ENCODE data around the gene FPR3. TPM values are rescaled to one million over a fixed set of nuclear protein-coding genes. Genes with fewer than 3 reads are reported as not detected.

FPR3 gene
- total RNA-seq, 2 experiments from 2014 or later, result not detected

DNA sequence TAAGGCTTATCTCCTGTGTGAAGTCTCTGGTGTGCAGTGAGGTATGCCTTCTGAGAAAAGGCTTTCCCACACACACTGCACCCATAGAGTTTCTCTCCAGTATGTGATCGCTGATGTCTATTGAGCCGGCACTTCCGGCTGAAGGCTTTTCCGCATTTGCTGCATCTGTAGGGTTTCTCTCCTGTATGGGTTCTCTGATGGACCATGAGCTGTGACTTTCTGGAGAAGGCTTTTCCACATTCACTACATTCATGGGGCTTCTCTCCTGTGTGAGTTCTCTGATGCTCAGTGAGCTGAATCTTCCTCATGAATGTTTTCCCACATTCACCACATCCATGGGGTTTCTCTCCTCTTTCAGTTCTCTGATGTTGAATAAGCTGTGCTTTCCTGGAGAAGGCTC, 78.1 kb downstream of the FPR3 start:
- H3K4me3 ChIP-seq (ENCODE audit: low read depth, low read length, poor library complexity, severe bottlenecking), result no peak overlapping the region
- no peak overlapping the region for H2AFZ ChIP-seq (ENCODE audit: low read length)
- H3K27ac ChIP-seq (ENCODE audit: low read depth, low read length, poor library complexity, severe bottlenecking), result no peak overlapping the region
- intact Hi-C loops (cut with micrococcal nuclease; ENCODE audit: unreplicated experiment), result no loop called here
- no peaks in the 10 kb centered on the region for H4K20me1 ChIP-seq (ENCODE audit: insufficient read depth, low read length)
- H3K36me3 ChIP-seq (ENCODE audit: insufficient read depth, low read length), result peaks cover 43% of the 10 kb centered on the region
- no peaks in the 10 kb centered on the region for H3K4me1 ChIP-seq (ENCODE audit: insufficient read depth, low read length, poor library complexity, severe bottlenecking)
- DNase-seq (ENCODE audit: low spot score), result no peak
- H3K4me2 ChIP-seq (ENCODE audit: low read length), result no peak overlapping the region
- POLR2A ChIA-PET, result no interaction called here
- no peaks in the 10 kb centered on the region for H3K79me2 ChIP-seq (ENCODE audit: insufficient read depth, low read depth, low read length)
- no peaks in the 10 kb centered on the region for H3K9me2 ChIP-seq (ENCODE audit: insufficient read depth, low read length)
- no TSS peak for BruUV-seq (replicated peaks)
- H3K9me3 ChIP-seq (ENCODE audit: low read length), result peaks cover 8% of the 10 kb centered on the region
- no peak for TF ChIP-seq EZH2phosphoT487 (IDR thresholded peaks at IDR 0.05; ENCODE audit: borderline replicate concordance, low read depth, low read length)
- TF ChIP-seq, protein P1, sequence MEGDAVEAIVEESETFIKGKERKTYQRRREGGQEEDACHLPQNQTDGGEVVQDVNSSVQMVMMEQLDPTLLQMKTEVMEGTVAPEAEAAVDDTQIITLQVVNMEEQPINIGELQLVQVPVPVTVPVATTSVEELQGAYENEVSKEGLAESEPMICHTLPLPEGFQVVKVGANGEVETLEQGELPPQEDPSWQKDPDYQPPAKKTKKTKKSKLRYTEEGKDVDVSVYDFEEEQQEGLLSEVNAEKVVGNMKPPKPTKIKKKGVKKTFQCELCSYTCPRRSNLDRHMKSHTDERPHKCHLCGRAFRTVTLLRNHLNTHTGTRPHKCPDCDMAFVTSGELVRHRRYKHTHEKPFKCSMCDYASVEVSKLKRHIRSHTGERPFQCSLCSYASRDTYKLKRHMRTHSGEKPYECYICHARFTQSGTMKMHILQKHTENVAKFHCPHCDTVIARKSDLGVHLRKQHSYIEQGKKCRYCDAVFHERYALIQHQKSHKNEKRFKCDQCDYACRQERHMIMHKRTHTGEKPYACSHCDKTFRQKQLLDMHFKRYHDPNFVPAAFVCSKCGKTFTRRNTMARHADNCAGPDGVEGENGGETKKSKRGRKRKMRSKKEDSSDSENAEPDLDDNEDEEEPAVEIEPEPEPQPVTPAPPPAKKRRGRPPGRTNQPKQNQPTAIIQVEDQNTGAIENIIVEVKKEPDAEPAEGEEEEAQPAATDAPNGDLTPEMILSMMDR (conservative IDR thresholded peaks at IDR 0.05; ENCODE audit: low read length), result no peak
- CTCF ChIA-PET (ENCODE audit: unreplicated experiment), result no interaction called here

Other genes starting within 250 kb of the FPR3 start
- gene ZNF175, start 223.9 kb upstream of the FPR3 start, total RNA-seq (2014; rRNA removed; shearing (Covaris generic)), result 3.5 and 4.7 TPM in 2 replicates
- 10.4 and 13.4 TPM in 2 replicates for gene ZNF175, start 223.9 kb upstream of the FPR3 start, total RNA-seq (2022)
- gene SIGLEC5, start 164.8 kb upstream of the FPR3 start, total RNA-seq (2014; rRNA removed; shearing (Covaris generic)), result not detected in 2 replicates
- gene SIGLEC5, start 164.8 kb upstream of the FPR3 start, total RNA-seq (2022), result not detected in 2 replicates
- gene SIGLEC14, start 148.3 kb upstream of the FPR3 start, total RNA-seq (2014; rRNA removed; shearing (Covaris generic)), result not detected in 2 replicates
- gene SIGLEC14, start 148.3 kb upstream of the FPR3 start, total RNA-seq (2022), result not detected in 2 replicates
- gene SPACA6, start 101.8 kb upstream of the FPR3 start, total RNA-seq (2014; rRNA removed; shearing (Covaris generic)), result 5.9 and 12.5 TPM in 2 replicates
- 2.5 and 5.1 TPM in 2 replicates for gene SPACA6, start 101.8 kb upstream of the FPR3 start, total RNA-seq (2022)
- not detected in 2 replicates for gene HAS1, start 71.2 kb upstream of the FPR3 start, total RNA-seq (2014; rRNA removed; shearing (Covaris generic))
- not detected in 2 replicates for gene HAS1, start 71.2 kb upstream of the FPR3 start, total RNA-seq (2022)
- gene FPR1, start 43.3 kb upstream of the FPR3 start, total RNA-seq (2014; rRNA removed; shearing (Covaris generic)), result not detected in 2 replicates
- gene FPR1, start 43.3 kb upstream of the FPR3 start, total RNA-seq (2022), result not detected in 2 replicates
- not detected in 2 replicates for gene FPR2, start 34.0 kb upstream of the FPR3 start, total RNA-seq (2014; rRNA removed; shearing (Covaris generic))
- not detected in 2 replicates for gene FPR2, start 34.0 kb upstream of the FPR3 start, total RNA-seq (2022)
- 9.6 and 10.0 TPM in 2 replicates for gene ZNF577, start 92.8 kb downstream of the FPR3 start, total RNA-seq (2014; rRNA removed; shearing (Covaris generic))
- 2.0 and 3.3 TPM in 2 replicates for gene ZNF577, start 92.8 kb downstream of the FPR3 start, total RNA-seq (2022)
- 5.9 and 8.3 TPM in 2 replicates for gene ZNF649, start 109.9 kb downstream of the FPR3 start, total RNA-seq (2014; rRNA removed; shearing (Covaris generic))
- gene ZNF649, start 109.9 kb downstream of the FPR3 start, total RNA-seq (2022), result 2.4 and 3.6 TPM in 2 replicates
- 4.6 and 10.0 TPM in 2 replicates for gene ZNF613, start 132.3 kb downstream of the FPR3 start, total RNA-seq (2014; rRNA removed; shearing (Covaris generic))
- 3.9 and 4.5 TPM in 2 replicates for gene ZNF613, start 132.3 kb downstream of the FPR3 start, total RNA-seq (2022)
- 3.1 and 5.2 TPM in 2 replicates for gene ZNF350, start 191.7 kb downstream of the FPR3 start, total RNA-seq (2014; rRNA removed; shearing (Covaris generic))
- 4.9 and 6.2 TPM in 2 replicates for gene ZNF350, start 191.7 kb downstream of the FPR3 start, total RNA-seq (2022)
- gene ZNF615, start 213.1 kb downstream of the FPR3 start, total RNA-seq (2014; rRNA removed; shearing (Covaris generic)), result 0.03 TPM in 1 of 2 replicates, not detected in the other
- not detected in 2 replicates for gene ZNF615, start 213.1 kb downstream of the FPR3 start, total RNA-seq (2022)
- gene ZNF614, start 233.2 kb downstream of the FPR3 start, total RNA-seq (2014; rRNA removed; shearing (Covaris generic)), result 10.0 and 11.2 TPM in 2 replicates
- 8.9 and 9.0 TPM in 2 replicates for gene ZNF614, start 233.2 kb downstream of the FPR3 start, total RNA-seq (2022)

All from OCI-LY7 (cell line).